Cardiac fibroblast (primary cell): Measurements from ENCODE around the gene RASA3.

Experiments used
- DNase-seq, 2 donors: peaks; one replicate each; pipeline versions ENCODE4 v3.0.0 to v3.0.0-alpha.2; 2010; ENCODE audit warnings: low read depth in 2 of 2
- H3K4me3 ChIP-seq, 2 donors: replicated peaks in 1 of 2; 1 replicate in 1 of 2; 2 replicates in 1 of 2; pipeline ENCODE4 v1.5.1; 2011; ENCODE audit warnings: low read depth in 2 of 2, low read length in 2 of 2, mild to moderate bottlenecking in 2 of 2, moderate library complexity in 1 of 2
- CTCF ChIP-seq: IDR thresholded peaks from one replicate; pipeline ENCODE4 v1.5.1; 2011; ENCODE audit warnings: low read depth, mild to moderate bottlenecking, low read length, inconsistent platforms

RASA3 gene

GRCh38 chr13:114097893-114098688 is 34.3 kb downstream of the RASA3 start:
- DNase-seq: no peak
- no peak for TF ChIP-seq CTCF
- H3K4me3 ChIP-seq: no peak overlapping the region

DNA sequence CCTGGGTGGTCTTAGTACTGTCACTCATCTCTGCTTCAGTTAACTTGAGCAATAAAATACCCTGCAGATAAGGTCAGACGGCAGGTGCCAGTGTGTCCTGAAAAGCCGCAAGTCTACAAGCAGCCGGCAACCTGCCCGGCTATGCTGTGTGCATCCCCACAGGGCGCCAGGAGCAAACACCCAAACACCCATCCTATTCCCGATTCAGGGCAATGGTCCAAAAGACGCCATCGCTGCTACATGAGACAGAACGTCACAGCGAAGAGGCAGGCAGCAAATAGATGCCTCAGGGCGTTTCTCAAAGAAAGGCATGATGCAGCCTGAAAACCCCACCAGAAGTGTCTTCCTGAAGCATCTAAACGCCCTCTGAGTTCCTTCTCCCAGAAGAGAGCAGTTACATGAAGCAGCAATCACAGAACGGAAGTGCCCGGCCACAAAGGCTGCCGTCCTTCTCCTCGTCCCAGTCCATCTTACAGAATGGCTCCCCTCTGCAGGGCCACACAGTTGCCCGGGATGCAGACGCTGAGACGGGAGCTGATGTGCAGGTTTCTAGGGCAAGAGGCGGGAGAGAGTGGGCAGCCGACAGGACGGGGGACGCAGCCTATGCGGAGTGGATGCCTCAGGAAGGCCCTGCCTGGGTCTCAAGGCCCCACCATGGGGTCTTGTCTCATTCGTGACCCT is 35.1 kb downstream of the RASA3 start:
- DNase-seq: no peak
- H3K4me3 ChIP-seq: no peak overlapping the region
- TF ChIP-seq CTCF: no peak

GRCh38 chr13:114096811-114097211 is 35.6 kb downstream of the RASA3 start:
- DNase-seq: no peak
- H3K4me3 ChIP-seq: no peak overlapping the region
- TF ChIP-seq CTCF: no peak

- no peak for TF ChIP-seq CTCF
- no peak for DNase-seq
- no peak overlapping the region for H3K4me3 ChIP-seq
Observed at GRCh38 chr13:114096031-114096485, 36.4 kb downstream of the RASA3 start.

DNA sequence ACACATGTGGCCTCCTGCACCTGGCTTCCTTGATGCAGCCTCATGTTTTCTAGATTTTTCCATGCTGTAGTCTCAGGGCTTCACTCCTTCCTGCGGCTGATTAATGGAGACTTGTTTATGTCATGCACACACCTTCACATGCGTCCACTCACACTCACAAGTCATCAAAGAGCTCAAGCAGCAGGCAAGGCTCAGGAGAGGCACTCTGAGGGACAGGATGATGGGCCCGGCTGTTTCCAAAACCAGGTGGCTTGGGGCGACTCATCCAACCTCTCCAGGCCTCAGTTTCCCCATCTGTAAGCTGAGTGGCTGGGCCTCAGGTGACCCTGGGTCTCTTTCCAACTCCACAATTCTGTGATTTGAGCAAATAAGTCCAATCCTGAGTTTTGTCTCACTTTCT is 36.9 kb downstream of the RASA3 start:
- no peak for DNase-seq
- no peak for TF ChIP-seq CTCF
- H3K4me3 ChIP-seq: no peak overlapping the region

GRCh38 chr13:114093118-114093517 is 39.3 kb downstream of the RASA3 start:
- no peak overlapping the region for H3K4me3 ChIP-seq
- DNase-seq: no peak
- no peak for TF ChIP-seq CTCF
